Muscle of back (tissue), 11 donors: Measurements from ENCODE around the gene ITPR1. TPM values are rescaled to one million over a fixed set of nuclear protein-coding genes. Genes with fewer than 3 reads are reported as not detected.

Experiments used
- DNase-seq, 3 donors: peaks; one replicate each; pipeline versions ENCODE4 v3.0.0 to v3.0.0-alpha.2; 2013
- polyA plus RNA-seq, 10 donors: library from polyadenylated mRNA; unstranded; fragments of 120-200 nt; gene quantifications; one replicate each; pipeline ENCODE4 v1.2.1, GENCODE V29; 2013; ENCODE audit not compliant: insufficient read length in 10 of 10

The ITPR1 gene
- polyA plus RNA-seq, 10 donors, result 16.2 to 25.2 (median 20.5) TPM

DNA sequence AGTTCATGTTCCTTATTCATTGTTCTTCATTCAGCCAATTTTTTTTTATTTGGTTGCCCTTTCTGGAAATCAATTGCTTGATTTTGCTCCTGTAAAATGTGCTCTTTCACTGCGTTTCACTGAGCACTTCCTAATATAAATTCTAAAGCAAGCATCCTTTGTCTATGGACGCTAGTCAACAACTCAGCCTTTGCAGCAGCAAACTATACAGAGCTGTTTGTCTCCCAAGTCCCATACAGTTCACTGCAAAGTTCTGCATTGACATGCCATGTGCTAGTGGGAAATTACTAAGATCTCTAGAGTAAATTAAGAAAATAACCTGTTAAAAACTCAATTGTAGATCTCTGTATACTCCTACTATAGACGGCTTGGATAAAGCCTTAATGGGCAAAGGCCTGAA is 356.0 kb downstream of the ITPR1 start:
- no peak for DNase-seq

DNA sequence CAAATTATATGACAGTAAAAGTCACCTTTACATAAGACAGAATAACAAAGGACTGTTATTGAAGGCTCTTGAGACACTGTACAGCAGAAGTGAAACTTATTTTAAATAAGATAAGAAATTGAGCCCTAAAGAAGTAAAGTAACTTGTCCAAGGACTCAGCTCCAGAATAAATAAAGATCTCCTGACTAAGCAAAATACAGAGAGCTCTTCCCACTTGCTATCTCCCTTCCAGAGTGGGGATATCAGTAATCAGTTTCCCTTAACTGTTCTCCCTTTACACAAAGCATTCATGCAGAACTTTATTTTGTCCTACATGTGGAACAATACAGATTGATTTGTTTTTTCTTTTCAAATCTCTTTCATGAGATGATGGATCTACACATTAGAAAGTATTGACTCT is 356.6 kb downstream of the ITPR1 start:
- no peak for DNase-seq

- no peak for DNase-seq
Measured at GRCh38 chr3:4850211-4850927, 357.2 kb downstream of the ITPR1 start.

GRCh38 chr3:4850928-4851265 is 357.7 kb downstream of the ITPR1 start:
- DNase-seq, result no peak

DNA sequence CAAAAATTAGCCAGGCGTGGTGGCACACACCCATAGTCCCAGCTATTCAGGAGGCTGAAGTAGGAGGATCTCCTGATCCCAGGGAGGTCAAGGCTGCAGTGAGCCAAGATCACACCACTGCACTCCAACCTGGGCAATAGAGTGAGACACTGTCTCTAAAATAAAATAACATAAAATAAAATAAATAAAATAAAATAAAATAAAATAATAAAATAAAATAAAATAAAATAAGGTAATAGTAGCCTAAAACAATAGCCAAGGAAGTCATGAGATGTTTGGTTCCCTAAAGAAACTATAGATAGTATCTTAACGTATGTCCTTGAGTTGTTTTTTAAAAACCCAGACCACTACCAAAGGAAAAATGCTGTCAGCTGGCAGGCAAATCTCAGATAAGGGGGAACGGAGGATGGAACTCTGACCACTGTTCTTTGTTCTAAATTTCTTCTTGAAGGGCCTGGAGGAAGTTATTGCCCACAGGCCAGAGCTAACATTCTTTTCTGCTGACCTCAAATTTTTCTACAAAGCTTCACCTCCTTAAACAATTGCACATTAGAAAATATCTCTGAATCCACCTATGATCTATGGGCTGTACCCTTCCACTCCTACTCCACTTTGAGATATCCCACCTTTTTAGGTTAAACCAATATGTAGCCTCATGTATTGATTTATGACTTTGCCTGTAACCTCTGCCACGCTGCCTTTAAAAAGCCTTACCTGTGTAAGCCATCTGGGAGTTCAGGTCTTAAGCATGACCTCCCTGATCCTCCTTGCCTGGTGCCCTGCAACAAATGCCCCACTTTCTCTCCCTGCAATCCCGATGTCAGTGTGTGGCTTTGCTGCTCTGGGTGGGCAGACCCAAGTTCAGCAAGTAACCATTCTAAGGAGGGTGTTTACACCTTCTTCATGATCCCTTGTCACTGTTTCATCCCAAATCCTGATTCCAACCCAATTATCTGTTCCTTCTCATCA is 359.9 kb downstream of the ITPR1 start:
- DNase-seq, result no peak

DNA sequence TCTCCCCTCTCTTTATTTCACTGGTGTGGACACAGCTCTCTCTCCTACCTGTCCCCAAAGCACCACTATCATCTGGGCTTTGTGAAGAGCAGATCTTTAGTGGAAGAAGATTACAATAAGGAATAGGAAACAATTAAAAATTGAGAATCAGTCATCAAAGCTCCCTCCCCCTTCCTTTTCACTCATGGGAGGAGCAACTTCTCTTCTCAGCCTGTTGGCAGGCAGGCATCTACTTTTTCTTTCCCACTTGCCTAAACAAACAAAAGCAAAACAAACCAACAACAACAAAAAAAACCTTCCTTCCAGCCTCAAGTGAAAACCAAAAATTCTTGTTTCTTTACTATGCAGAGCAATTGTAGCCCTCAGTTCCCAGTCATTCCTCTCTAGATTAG is 360.6 kb downstream of the ITPR1 start:
- no peak for DNase-seq

DNA sequence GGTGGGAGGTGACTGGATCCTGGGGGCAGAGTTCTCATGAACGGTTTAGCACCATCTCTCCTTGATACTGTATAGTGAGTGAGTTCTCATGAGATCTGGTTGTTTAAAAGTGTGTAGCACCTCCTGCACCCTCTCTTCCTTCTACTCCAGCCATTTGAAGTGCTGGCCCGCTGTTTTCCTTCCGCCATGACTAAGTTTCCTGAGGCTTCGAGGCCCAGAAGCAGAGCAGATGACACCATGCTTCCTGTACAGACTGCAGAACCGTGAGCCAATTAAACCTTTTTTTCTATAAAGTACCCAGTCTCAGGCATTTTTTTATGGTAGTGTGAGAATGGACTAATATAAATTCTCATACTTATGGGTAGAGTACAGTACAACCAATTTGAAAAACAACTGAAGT is 362.5 kb downstream of the ITPR1 start:
- DNase-seq, result no peak

GRCh38 chr3:4856136-4856535 is 363.0 kb downstream of the ITPR1 start:
- DNase-seq, result no peak

DNA sequence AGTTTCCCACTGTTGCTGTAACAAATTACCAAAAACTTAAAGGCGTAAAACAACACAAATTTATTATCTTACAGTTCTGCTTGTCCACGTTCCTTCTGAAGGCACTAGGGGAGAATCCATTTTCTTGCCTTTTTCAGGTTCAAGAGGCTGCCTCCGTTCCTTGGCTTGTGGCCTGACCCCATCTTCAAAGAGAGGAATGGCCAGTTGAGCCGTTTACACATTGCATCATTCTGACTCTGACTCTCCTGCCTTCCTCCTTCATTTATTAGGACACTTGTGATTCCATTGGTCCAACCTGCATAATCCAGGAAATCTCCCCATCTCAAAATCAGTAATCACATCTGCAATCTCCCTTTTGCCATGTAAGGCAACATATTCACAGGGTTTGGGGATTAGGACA is 363.4 kb downstream of the ITPR1 start:
- DNase-seq, result no peak

- DNase-seq, result no peak
Measured at GRCh38 chr3:4856986-4857385, 363.8 kb downstream of the ITPR1 start.

- no peak for DNase-seq
Measured at GRCh38 chr3:4859788-4860187, 366.6 kb downstream of the ITPR1 start.

DNA sequence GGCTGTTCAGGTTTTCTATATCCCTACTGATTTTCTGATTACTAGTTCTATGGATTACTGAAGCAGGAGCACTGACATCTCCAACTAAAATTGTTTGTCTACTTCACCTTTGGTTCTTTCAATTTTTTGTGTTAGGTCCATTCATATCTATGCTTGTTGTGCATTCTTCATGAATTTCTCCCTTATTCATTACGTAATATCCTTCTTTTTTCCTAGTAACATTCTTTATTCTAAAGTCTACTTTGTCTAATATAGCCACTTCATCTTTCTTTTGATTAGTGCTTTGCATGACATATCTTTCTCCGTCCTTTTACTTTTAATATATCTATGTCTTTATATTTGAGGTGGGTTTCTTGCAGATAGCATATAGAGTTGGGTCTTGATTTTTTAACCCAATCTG is 369.8 kb downstream of the ITPR1 start:
- no peak for DNase-seq

DNA sequence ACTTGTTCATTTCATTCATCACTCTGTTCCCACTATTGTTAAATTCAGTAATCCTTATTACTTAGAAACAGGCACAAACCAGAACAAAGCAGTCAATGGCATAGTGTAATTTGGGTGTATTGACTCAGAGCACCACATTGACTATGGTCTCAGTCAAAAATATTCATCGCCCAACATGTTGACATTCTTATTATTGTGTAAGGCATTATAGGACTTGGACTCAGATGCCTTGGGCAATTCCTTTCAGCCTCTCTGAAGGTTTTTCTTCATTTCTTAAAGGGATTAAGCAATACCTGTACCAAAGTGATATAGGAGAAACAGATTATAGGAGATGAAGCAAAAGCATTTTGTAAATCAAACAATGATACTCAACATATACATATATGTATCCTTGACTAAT is 371.4 kb downstream of the ITPR1 start:
- DNase-seq, result no peak

GRCh38 chr3:4865714-4866113 is 372.6 kb downstream of the ITPR1 start:
- DNase-seq, result no peak

DNA sequence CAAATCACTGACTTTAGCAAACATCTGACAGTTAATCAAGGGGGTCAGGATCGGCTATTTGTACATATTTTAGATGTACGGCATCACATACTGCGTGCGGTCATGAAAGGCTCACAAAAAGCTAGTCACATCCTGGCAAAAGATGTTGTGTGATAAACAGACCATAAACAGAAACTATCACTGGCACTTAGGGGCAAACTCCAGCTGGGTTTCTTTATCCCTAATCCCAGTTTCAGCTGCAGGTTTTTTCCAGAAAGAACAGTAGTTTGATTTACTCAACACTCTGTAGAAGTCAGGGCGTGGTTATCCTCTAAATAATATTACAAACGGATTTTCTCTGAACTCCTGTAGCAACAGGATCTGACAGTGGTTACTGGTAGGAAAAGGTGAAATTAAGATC is 373.7 kb downstream of the ITPR1 start:
- peak; percentile 33 to 60 (median 42) for DNase-seq

GRCh38 chr3:4877173-4877787 is 384.1 kb downstream of the ITPR1 start:
- DNase-seq, result no peak

GRCh38 chr3:4880850-4881249 is 387.7 kb downstream of the ITPR1 start:
- DNase-seq, result no peak

GRCh38 chr3:4882548-4882947 is 389.4 kb downstream of the ITPR1 start:
- no peak for DNase-seq

- no peak for DNase-seq
Measured at GRCh38 chr3:4883011-4883410, 389.9 kb downstream of the ITPR1 start.

DNA sequence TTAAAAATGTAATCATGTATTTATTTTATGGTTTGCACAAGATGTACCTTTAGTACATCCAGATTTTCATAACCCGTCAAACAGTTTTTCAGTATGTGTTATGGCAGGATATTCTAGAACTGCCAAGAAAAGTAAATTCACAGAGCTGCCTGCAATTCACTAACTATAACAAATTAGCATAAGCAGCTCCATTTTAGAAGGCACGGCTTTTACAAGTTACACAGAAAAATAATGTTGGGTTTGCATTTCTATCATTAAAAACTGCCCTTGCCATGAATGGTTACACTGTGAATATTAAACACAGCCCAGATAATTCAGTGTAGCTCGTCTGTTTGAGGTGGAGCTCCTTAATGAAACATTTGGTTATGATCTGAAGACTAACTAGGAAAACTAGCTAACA is 391.7 kb downstream of the ITPR1 start:
- no peak for DNase-seq

DNA sequence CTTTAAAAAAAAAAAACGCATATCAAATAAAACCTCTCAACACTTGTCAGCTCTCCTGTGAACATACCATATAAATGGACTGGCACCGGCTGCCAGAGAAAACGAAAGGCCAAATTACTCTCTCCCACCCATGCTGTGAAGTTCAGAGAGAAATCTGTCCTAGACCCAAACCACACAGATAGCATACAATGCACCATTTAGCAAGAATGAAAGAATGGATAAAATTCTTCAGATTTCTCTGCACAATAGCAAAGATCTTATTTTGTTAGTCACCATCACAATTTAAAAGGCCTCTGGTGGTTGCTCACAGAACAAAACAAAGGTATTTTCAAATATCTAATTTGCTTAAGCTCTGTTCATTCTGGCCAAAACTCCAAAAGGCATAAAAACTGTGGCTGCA is 392.2 kb downstream of the ITPR1 start:
- DNase-seq, result no peak

- no peak for DNase-seq
Measured at GRCh38 chr3:4886448-4886847, 393.3 kb downstream of the ITPR1 start.

DNA sequence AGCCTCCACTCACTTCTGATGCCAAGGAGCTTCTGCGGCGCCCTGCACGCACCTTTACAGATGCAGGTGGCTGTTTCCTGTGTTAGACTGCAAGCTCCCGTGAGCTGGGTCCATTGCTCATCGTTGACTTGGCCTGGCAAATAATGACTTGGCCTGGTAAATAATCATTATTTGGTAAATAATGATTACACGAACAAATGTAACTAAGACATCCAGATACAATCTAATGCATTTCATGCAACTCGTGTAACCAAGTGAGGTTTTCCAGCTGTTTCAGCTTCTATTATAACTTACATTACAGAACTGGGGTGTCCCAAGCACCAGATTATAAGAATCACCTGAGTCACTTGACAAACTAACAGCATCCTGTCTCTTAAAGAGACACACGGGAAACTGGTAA is 394.0 kb downstream of the ITPR1 start:
- DNase-seq, result no peak
